SJSA1 (cell line): ENCODE data around the gene IQGAP3. TPM values are rescaled to one million over a fixed set of nuclear protein-coding genes. Genes with fewer than 3 reads are reported as not detected.
A peak's percentile ranks its signal among the peaks of the same experiment; 100 is the strongest.
"Not testable (repeated sequence)": the region's sequence is repeated elsewhere in the genome, so short reads cannot be mapped to it uniquely, and the experiment has no call there.

Source experiments
- DNase-seq, 2 experiments: peaks; one replicate each; pipeline ENCODE4 v3.0.0-alpha.2; 2015 to 2020; ENCODE audit warnings: low spot score in 2 of 2, low read depth in 1 of 2
- H3K27ac ChIP-seq: fragments of 250-450 bp; sonication (Bioruptor Pico); 2 replicates; pipeline ENCODE4 v1.5.1; 2020; ENCODE audit warnings: mild to moderate bottlenecking, moderate library complexity
- H3K27me3 ChIP-seq: fragments of 250-450 bp; sonication (Bioruptor Pico); replicated peaks from 2 replicates; pipeline ENCODE4 v1.5.1; 2020; ENCODE audit warnings: mild to moderate bottlenecking, moderate library complexity
- H3K36me3 ChIP-seq: fragments of 250-450 bp; sonication (Bioruptor Pico); 2 replicates; pipeline ENCODE4 v1.5.1; 2020; ENCODE audit warnings: mild to moderate bottlenecking
- H3K4me1 ChIP-seq: fragments of 250-450 bp; sonication (Bioruptor Pico); replicated peaks from 2 replicates; pipeline ENCODE4 v1.6.1; 2021; ENCODE audit warnings: mild to moderate bottlenecking
- H3K4me3 ChIP-seq: fragments of 250-450 bp; sonication (Bioruptor Pico); 2 replicates; pipeline ENCODE4 v1.5.1; 2020; ENCODE audit warnings: mild to moderate bottlenecking
- H3K9me3 ChIP-seq: fragments of 250-450 bp; sonication (Bioruptor Pico); replicated peaks from 2 replicates; pipeline ENCODE4 v1.5.1; 2020; ENCODE audit warnings: mild to moderate bottlenecking
- total RNA-seq: library from RNA; depleted of rRNA; stranded (reverse); fragments of >200 nt; shearing (Covaris generic); gene quantifications from 2 replicates; pipeline ENCODE4 v1.2.3, GENCODE V29; 2014; rRNA removed

The IQGAP3 gene
- 38.3 and 64.1 TPM in 2 replicates for total RNA-seq

DNA sequence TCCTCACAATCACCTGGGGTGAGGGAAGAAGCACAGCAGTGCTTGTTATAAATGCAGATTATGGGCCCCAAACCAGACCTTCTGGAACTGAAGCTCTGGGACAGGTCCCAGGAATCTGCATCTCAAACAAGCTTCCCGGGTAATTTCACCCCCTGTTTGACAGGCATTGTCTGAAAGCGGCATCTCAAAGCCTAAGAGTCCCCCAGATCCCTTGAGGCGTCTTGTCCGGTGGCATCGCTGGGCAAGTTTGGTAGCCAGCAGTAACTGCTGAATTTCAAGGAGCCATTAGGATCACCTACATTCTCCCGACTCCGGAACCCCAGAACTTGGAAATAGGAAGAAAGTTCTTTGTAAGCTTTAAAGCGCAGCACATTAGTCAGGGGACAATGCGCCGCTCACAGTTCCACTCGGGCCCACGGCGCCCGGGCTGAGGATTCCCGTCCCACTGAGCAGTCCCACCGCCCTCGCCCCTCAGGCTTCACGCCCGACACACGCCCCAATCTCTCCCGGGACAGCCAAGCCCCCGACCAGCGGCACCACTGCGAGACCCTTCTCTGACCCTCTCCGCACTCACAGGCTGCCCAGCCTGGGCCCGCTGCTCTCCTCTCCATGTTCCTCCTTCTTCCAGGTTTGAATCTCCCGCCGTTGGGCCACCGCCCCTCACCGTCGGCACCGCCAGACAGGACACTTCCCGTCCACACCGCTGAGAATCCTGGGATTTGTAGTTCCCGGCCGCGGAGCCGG, at the start of gene IQGAP3:
TSS of gene IQGAP3 (minus strand) at position 647 of the 744 bp plus-strand sequence. CDS start at position 611, 36 bp downstream.
- peaks cover 15% of the 10 kb centered on the region for H3K4me1 ChIP-seq
- peaks cover 44% of the 10 kb centered on the region for H3K36me3 ChIP-seq
- peak; percentile 84 to 92 for DNase-seq
- H3K9me3 ChIP-seq: no peaks in the 10 kb centered on the region
- peak within 1 kb of the TSS; percentile 73 for H3K4me3 ChIP-seq
- H3K27me3 ChIP-seq: no peaks in the 10 kb centered on the region; the same call in 1 of the 2 replicates
- peak within 1 kb of the TSS; percentile 96 for H3K27ac ChIP-seq

GRCh38 chr1:156619582-156619955, 47.2 kb upstream of the IQGAP3 start:
- Histone ChIP-seq H3K9me3 (no peaks in the 10 kb centered on the region), H3K4me1 (peaks cover 14% of the 10 kb centered on the region), H3K4me3 (no peak overlapping the region), H3K27me3 (peaks cover 64% of the 10 kb centered on the region), H3K36me3 (no peaks in the 10 kb centered on the region), H3K27ac (no peak overlapping the region)
- no peak for DNase-seq

DNA sequence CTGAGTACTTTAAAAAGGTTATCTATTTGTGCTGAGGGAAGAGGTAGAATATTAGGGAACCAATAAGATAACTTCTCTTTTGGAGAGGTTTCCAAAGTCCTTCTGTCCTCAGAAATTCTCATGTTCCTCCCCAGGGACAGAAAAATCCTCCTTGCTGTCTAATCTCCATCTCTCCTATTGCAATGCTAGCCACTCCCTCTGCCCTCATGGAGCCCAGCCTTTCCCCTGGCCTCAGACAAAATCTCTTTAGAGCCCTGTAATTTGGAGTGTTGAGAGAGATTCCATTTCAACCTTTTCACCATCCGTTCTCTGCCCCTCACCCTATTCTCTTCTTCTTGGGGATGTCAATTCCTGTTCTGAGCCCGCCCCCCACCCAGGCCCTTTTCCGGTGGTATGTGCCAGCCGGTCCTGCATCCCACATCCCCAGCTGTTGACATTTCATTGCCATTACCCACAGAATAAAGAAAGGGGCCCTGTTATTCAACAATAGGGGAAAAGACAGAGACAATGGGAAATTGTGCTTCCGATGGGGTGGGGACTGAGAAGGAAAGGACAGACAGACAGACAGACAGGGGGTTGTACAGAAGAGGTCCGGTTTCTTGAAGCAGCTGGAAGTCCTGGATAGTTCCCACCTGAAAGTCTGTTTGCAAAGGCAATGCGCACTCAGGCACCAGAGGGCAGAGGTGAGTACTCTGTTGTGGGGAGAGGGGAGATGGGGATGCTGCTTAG, 46.7 kb upstream of the IQGAP3 start, which contains the start of gene HAPLN2:
TSS of gene HAPLN2 (plus strand) at position 563 of the 729 bp plus-strand sequence. CDS start 4,076 bp downstream, outside the sequence.
- Histone ChIP-seq H3K4me3 (no peak within 1 kb of the TSS), H3K4me1 (peaks cover 8% of the 10 kb centered on the region), H3K9me3 (no peaks in the 10 kb centered on the region), H3K27me3 (peaks cover 64% of the 10 kb centered on the region), H3K36me3 (no peaks in the 10 kb centered on the region), H3K27ac (no peak within 1 kb of the TSS)
- DNase-seq: no peak

- Histone ChIP-seq H3K27me3 (peaks cover 68% of the 10 kb centered on the region), H3K4me3 (no peak overlapping the region)
- DNase-seq: peak in 1 of 2 experiments; percentile 37
Measured at GRCh38 chr1:156616463-156616862, 44.1 kb upstream of the IQGAP3 start.

GRCh38 chr1:156615946-156616345, 43.6 kb upstream of the IQGAP3 start:
- Histone ChIP-seq H3K27me3 (peaks cover 73% of the 10 kb centered on the region), H3K4me3 (no peak overlapping the region), H3K9me3 (no peaks in the 10 kb centered on the region), H3K4me1 (peaks cover 6% of the 10 kb centered on the region; the same call in 1 of the 2 replicates), H3K27ac (no peak overlapping the region), H3K36me3 (no peaks in the 10 kb centered on the region)
- DNase-seq: no peak

More at GRCh38 chr1:156616463-156616862, 44.1 kb upstream of the IQGAP3 start:
- no peak overlapping the region for H3K27ac ChIP-seq
- peaks cover 6% of the 10 kb centered on the region; the same call in 1 of the 2 replicates for H3K4me1 ChIP-seq
- H3K9me3 ChIP-seq: no peaks in the 10 kb centered on the region
- no peaks in the 10 kb centered on the region for H3K36me3 ChIP-seq

DNA sequence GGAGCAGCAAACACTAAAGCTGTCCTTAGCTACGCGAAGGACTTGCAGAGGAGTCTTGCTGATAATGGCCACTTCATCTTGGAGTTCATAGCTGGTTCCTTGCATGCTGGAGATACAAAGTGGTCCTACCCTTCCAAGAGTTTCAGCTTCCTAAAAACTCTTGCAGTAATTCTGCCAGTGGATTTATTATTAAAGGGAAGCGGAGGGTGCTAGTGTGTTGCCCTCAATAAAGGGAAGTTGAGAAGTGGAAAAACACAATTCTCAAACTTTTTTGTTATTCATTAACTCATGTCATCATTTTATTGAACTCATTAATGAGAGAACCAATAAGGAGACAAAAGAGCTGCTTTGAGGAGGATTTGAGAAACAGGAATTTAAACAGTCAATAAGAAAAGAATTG, 40.3 kb upstream of the IQGAP3 start:
- DNase-seq: no peak
- Histone ChIP-seq H3K9me3 (no peaks in the 10 kb centered on the region), H3K27me3 (peaks cover 58% of the 10 kb centered on the region), H3K4me3 (no peak overlapping the region), H3K27ac (no peak overlapping the region), H3K4me1 (peaks cover 6% of the 10 kb centered on the region; the same call in 1 of the 2 replicates), H3K36me3 (no peaks in the 10 kb centered on the region)

DNA sequence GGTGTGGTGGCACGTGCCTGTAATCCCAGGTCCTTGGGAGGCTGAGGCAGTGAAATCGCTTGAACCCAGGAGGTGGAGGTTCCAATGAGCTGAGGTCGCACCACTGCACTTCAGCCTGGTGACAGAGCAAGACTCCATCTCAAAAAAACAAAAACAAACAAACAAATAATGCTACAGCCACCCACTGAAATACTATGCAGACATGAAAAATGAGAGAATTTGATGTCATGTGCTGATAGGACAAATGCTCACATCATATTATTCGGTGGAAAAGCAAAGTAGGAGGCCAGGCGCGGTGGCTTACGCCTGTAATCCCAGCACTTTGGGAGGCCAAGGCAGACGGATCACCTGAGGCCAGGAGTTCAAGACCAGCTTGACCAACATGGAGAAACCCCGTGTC, 37.7 kb upstream of the IQGAP3 start:
- not testable (repeated sequence) for H3K27ac ChIP-seq, H3K9me3 ChIP-seq, H3K4me3 ChIP-seq, H3K36me3 ChIP-seq, DNase-seq, H3K4me1 ChIP-seq
- peaks cover 45% of the 10 kb centered on the region for H3K27me3 ChIP-seq

DNA sequence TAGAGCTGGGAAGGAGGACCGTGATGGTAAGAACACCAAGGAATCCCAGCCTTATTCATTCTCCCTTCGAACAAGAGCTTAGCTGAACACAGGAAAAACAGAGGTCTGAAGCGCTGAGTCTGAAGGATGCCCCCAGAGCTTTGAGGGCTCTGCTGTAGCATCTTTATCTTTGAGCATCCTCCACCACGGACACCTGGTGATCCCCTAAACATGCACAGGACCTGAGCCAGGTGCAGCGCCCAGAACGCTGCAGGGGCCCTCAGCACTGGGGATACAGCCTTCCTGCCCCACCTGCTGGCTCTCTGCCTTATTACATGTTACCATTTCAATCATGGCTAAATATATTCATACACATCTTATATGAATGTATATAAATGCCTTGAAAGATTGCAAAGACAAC, 36.6 kb upstream of the IQGAP3 start:
- no peaks in the 10 kb centered on the region for H3K4me1 ChIP-seq
- H3K27me3 ChIP-seq: peaks cover 34% of the 10 kb centered on the region
- no peak overlapping the region for H3K4me3 ChIP-seq
- no peak overlapping the region for H3K27ac ChIP-seq
- no peaks in the 10 kb centered on the region for H3K36me3 ChIP-seq
- no peaks in the 10 kb centered on the region for H3K9me3 ChIP-seq
- DNase-seq: no peak

GRCh38 chr1:156608036-156608674, 35.8 kb upstream of the IQGAP3 start:
- no peaks in the 10 kb centered on the region for H3K9me3 ChIP-seq
- H3K4me1 ChIP-seq: no peaks in the 10 kb centered on the region
- no peak overlapping the region for H3K4me3 ChIP-seq
- H3K27ac ChIP-seq: no peak overlapping the region
- DNase-seq: no peak
- H3K27me3 ChIP-seq: peaks cover 27% of the 10 kb centered on the region
- no peaks in the 10 kb centered on the region for H3K36me3 ChIP-seq

DNA sequence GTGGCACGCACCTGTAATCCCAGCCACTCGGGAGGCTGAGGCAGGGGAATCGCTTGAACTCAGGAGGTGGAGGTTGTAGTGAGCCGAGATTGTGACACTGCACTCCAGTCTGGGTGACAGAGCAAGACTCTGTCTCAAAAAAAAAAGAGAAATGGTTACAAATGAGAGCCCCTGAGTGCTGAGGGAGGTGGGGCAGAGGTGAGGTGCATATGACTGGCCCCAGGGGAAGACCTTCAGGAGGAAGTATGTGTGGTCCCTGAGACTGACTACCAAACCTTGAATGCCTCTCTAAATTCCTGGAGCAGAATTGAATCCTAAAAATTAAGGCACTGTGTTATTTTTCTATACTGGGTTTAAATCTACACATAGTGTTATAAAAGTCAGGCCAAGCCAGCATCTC, 35.0 kb upstream of the IQGAP3 start:
- not testable (repeated sequence) for H3K9me3 ChIP-seq, H3K4me3 ChIP-seq, H3K4me1 ChIP-seq, H3K36me3 ChIP-seq, DNase-seq, H3K27ac ChIP-seq
- peaks cover 19% of the 10 kb centered on the region for H3K27me3 ChIP-seq

DNA sequence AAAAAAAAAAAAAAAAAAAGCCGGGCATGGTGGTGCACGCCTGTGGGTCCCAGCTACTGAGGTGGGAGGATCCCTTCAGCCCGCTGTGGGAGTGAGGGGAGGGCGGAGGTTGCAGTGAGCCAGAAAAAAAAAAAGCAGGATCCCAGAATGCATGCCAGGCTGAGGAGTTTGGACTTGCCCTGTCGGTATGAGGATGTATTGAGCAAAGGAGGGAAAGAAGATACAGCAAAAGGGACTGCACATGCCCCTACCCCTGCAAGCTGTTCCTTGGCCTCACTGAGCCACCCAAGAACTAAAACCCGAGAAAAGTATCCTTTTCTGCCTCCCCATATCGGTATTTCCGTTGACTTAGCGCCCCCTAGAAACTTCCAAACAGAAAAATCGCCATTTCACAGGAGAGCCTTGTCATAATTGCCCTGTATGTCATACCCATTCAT, 30.2 kb upstream of the IQGAP3 start:
- Histone ChIP-seq H3K9me3 (no peaks in the 10 kb centered on the region), H3K27ac (no peak overlapping the region), H3K27me3 (no peaks in the 10 kb centered on the region), H3K36me3 (peaks cover 17% of the 10 kb centered on the region), H3K4me1 (peaks cover 6% of the 10 kb centered on the region), H3K4me3 (no peak overlapping the region)
- DNase-seq: no peak

- Histone ChIP-seq H3K4me3 (peak overlapping the region; percentile 66), H3K27ac (peak overlapping the region; percentile 50; the same call in 1 of the 2 replicates), H3K4me1 (peaks cover 6% of the 10 kb centered on the region), H3K9me3 (no peaks in the 10 kb centered on the region), H3K36me3 (peaks cover 23% of the 10 kb centered on the region), H3K27me3 (no peaks in the 10 kb centered on the region)
- no peak for DNase-seq
Measured at GRCh38 chr1:156601892-156602291, 29.5 kb upstream of the IQGAP3 start.

DNA sequence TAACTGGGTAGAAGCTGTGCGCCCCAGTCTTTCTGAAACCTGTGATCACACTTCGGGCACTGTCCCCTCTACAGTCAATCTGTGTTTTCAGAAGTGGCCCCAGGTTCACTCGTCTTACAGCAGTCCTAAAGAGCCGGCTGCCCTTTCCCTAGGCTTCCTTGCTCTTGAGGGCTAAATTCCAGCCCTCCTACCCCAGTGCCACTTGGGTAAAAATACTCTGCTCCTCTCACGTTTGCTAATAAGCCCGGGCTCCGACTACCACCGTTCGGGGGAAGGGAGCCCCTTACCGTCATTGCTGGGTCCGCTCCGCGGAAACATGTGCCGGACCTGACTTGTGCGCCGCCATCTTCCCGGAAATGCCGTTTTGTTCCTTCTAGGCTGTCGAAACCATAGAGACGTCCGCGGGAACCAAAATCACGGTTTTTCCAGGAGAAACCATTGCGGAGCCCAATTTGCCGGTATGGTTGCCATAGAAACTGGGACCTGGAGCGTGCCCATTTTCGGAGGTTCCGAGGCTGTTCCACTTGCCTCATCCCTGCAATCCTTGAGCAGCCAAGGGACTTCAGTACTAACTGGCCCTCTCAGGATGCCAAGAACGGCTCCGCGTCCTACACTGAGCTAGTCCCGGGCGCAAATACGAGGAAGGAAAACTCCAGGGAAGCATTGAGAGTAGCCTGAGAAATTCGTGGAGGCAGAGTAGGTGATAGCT, 28.9 kb upstream of the IQGAP3 start, which contains the start of gene GPATCH4:
TSS of gene GPATCH4 (minus strand) at position 358 of the 709 bp plus-strand sequence.
- no peaks in the 10 kb centered on the region for H3K9me3 ChIP-seq
- peaks cover 30% of the 10 kb centered on the region for H3K36me3 ChIP-seq
- no peaks in the 10 kb centered on the region for H3K27me3 ChIP-seq
- peak within 1 kb of the TSS; percentile 66 for H3K4me3 ChIP-seq
- DNase-seq: peak; percentile 87
- peaks cover 6% of the 10 kb centered on the region for H3K4me1 ChIP-seq
- H3K27ac ChIP-seq: peak within 1 kb of the TSS; percentile 50
